NCI-H2107 treated with DMSO at 0.1 percent for 48 hours (cell line): ENCODE results near the gene SIL1.
"Not testable (repeated sequence)": the region's sequence is repeated elsewhere in the genome, so short reads cannot be mapped to it uniquely, and the experiment has no call there.

ENCODE experiments used
- DNase-seq: peaks from one replicate; lab custom pipeline; 2025; ENCODE audit not compliant: unreplicated experiment; lab: John Stamatoyannopoulos, UW

SIL1 gene

GRCh38 chr5:139177809-139178588, 20.2 kb downstream of the SIL1 start:
- DNase-seq, result peak; percentile 49

GRCh38 chr5:139177281-139177680, 20.9 kb downstream of the SIL1 start:
- not testable (repeated sequence) for DNase-seq

GRCh38 chr5:139174382-139174781, 23.8 kb downstream of the SIL1 start:
- not testable (repeated sequence) for DNase-seq

- no peak for DNase-seq
Measured at GRCh38 chr5:139171779-139172404, 26.3 kb downstream of the SIL1 start.

GRCh38 chr5:139167952-139168720, 30.0 kb downstream of the SIL1 start:
- DNase-seq, result no peak

GRCh38 chr5:139167533-139167932, 30.6 kb downstream of the SIL1 start:
- no peak for DNase-seq

- no peak for DNase-seq
Measured at GRCh38 chr5:139167063-139167462, 31.1 kb downstream of the SIL1 start.

- not testable (repeated sequence) for DNase-seq
Measured at GRCh38 chr5:139164897-139165296, 33.3 kb downstream of the SIL1 start.

GRCh38 chr5:139164020-139164419, 34.1 kb downstream of the SIL1 start:
- no peak for DNase-seq

- DNase-seq, result no peak
Measured at GRCh38 chr5:139162448-139162847, 35.7 kb downstream of the SIL1 start.

GRCh38 chr5:139158791-139159190, 39.4 kb downstream of the SIL1 start:
- no peak for DNase-seq

- no peak for DNase-seq
Measured at GRCh38 chr5:139157556-139157955, 40.6 kb downstream of the SIL1 start.

GRCh38 chr5:139156814-139157213, 41.4 kb downstream of the SIL1 start:
- DNase-seq, result no peak

- DNase-seq, result no peak
Measured at GRCh38 chr5:139155333-139155732, 42.8 kb downstream of the SIL1 start.

- DNase-seq, result no peak
Measured at GRCh38 chr5:139151902-139152301, 46.3 kb downstream of the SIL1 start.

GRCh38 chr5:139150367-139150999, 47.7 kb downstream of the SIL1 start:
- no peak for DNase-seq

- DNase-seq, result no peak
Measured at GRCh38 chr5:139149477-139150199, 48.5 kb downstream of the SIL1 start.

GRCh38 chr5:139148986-139149385, 49.2 kb downstream of the SIL1 start:
- DNase-seq, result peak; percentile 29

GRCh38 chr5:139148306-139148705, 49.9 kb downstream of the SIL1 start:
- DNase-seq, result no peak

- DNase-seq, result peak; percentile 75
Measured at GRCh38 chr5:139147483-139148087, 50.6 kb downstream of the SIL1 start.
